Measurements from ENCODE around the gene FXR1.

FXR1 gene

GRCh38 chr3:180934638-180935037, 22.2 kb downstream of the FXR1 start:
- TF ChIP-seq, protein P1, sequence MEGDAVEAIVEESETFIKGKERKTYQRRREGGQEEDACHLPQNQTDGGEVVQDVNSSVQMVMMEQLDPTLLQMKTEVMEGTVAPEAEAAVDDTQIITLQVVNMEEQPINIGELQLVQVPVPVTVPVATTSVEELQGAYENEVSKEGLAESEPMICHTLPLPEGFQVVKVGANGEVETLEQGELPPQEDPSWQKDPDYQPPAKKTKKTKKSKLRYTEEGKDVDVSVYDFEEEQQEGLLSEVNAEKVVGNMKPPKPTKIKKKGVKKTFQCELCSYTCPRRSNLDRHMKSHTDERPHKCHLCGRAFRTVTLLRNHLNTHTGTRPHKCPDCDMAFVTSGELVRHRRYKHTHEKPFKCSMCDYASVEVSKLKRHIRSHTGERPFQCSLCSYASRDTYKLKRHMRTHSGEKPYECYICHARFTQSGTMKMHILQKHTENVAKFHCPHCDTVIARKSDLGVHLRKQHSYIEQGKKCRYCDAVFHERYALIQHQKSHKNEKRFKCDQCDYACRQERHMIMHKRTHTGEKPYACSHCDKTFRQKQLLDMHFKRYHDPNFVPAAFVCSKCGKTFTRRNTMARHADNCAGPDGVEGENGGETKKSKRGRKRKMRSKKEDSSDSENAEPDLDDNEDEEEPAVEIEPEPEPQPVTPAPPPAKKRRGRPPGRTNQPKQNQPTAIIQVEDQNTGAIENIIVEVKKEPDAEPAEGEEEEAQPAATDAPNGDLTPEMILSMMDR (IDR thresholded peaks at IDR 0.05; ENCODE audit: insufficient read depth, low read length, poor library complexity, severe bottlenecking) = no peak
- DNase-seq (ENCODE audit: extremely low read depth, insufficient read length) = no peak

GRCh38 chr3:180940826-180941225, 28.4 kb downstream of the FXR1 start:
- TF ChIP-seq, protein P1 (IDR thresholded peaks at IDR 0.05; ENCODE audit: insufficient read depth, low read length, poor library complexity, severe bottlenecking) = no peak
- no peaks in the 10 kb centered on the region for H3K27me3 ChIP-seq (replicated peaks; ENCODE audit: control insufficient read depth, insufficient read depth, low read length)
- no peak overlapping the region for H3K4me3 ChIP-seq (replicated peaks; ENCODE audit: low read depth, low read length)
- DNase-seq (ENCODE audit: extremely low read depth, insufficient read length) = no peak
- peaks cover 3% of the 10 kb centered on the region for H3K36me3 ChIP-seq (ENCODE audit: control insufficient read depth, insufficient read depth, low read length)

More at GRCh38 chr3:180934638-180935037, 22.2 kb downstream of the FXR1 start:
- peaks cover 1% of the 10 kb centered on the region for H3K36me3 ChIP-seq (ENCODE audit: control insufficient read depth, insufficient read depth, low read length)
- H3K27me3 ChIP-seq (replicated peaks; ENCODE audit: control insufficient read depth, insufficient read depth, low read length) = no peaks in the 10 kb centered on the region
- no peak overlapping the region for H3K4me3 ChIP-seq (replicated peaks; ENCODE audit: low read depth, low read length)

GRCh38 chr3:180947761-180948390, 35.4 kb downstream of the FXR1 start:
- H3K4me3 ChIP-seq (replicated peaks; ENCODE audit: low read depth, low read length) = no peak overlapping the region
- DNase-seq (ENCODE audit: extremely low read depth, insufficient read length) = no peak
- TF ChIP-seq, protein P1 (IDR thresholded peaks at IDR 0.05; ENCODE audit: insufficient read depth, low read length, poor library complexity, severe bottlenecking) = no peak
- H3K36me3 ChIP-seq (ENCODE audit: control insufficient read depth, insufficient read depth, low read length) = peaks cover 9% of the 10 kb centered on the region
- H3K27me3 ChIP-seq (replicated peaks; ENCODE audit: control insufficient read depth, insufficient read depth, low read length) = no peaks in the 10 kb centered on the region

- no peak overlapping the region for H3K4me3 ChIP-seq (replicated peaks; ENCODE audit: low read depth, low read length)
- no peaks in the 10 kb centered on the region for H3K27me3 ChIP-seq (replicated peaks; ENCODE audit: control insufficient read depth, insufficient read depth, low read length)
- H3K36me3 ChIP-seq (ENCODE audit: control insufficient read depth, insufficient read depth, low read length) = peaks cover 7% of the 10 kb centered on the region
- DNase-seq (ENCODE audit: extremely low read depth, insufficient read length) = no peak
- TF ChIP-seq, protein P1 (IDR thresholded peaks at IDR 0.05; ENCODE audit: insufficient read depth, low read length, poor library complexity, severe bottlenecking) = no peak
Observed at GRCh38 chr3:180959691-180960090, 47.2 kb downstream of the FXR1 start.

DNA sequence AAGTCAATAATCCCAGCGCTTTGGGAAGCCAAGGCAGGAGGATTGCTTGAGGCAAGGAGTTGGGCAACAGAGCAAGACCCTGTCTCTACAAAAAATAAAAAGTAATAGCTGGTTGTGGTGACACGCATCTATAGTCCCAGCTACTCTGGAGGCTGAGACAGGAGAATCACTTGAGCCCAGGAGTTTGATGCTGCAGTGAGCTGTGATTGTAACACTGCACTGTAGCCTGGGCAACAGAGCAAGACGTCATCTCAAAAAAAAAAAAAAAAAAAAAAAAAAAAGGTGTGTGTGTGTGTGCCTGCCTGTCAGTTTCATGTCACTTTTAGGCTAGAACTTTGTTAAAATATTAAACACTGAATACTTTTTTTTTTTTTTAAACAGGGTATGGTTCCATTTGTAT, 48.6 kb downstream of the FXR1 start:
- TF ChIP-seq, protein P1 (IDR thresholded peaks at IDR 0.05; ENCODE audit: insufficient read depth, low read length, poor library complexity, severe bottlenecking) = no peak
- DNase-seq (ENCODE audit: extremely low read depth, insufficient read length) = no peak
- H3K27me3 ChIP-seq (replicated peaks; ENCODE audit: control insufficient read depth, insufficient read depth, low read length) = no peaks in the 10 kb centered on the region
- no peak overlapping the region for H3K4me3 ChIP-seq (replicated peaks; ENCODE audit: low read depth, low read length)
- H3K36me3 ChIP-seq (ENCODE audit: control insufficient read depth, insufficient read depth, low read length) = peaks cover 7% of the 10 kb centered on the region

- Histone ChIP-seq H3K4me3 (replicated peaks; ENCODE audit: low read depth, low read length) (no peak overlapping the region), H3K27me3 (replicated peaks; ENCODE audit: control insufficient read depth, insufficient read depth, low read length) (no peaks in the 10 kb centered on the region), H3K36me3 (ENCODE audit: control insufficient read depth, insufficient read depth, low read length) (peaks cover 5% of the 10 kb centered on the region)
- TF ChIP-seq, protein P1 (IDR thresholded peaks at IDR 0.05; ENCODE audit: insufficient read depth, low read length, poor library complexity, severe bottlenecking) = no peak
- no peak for DNase-seq (ENCODE audit: extremely low read depth, insufficient read length)
Observed at GRCh38 chr3:180961552-180961951, 49.1 kb downstream of the FXR1 start.
